Stimulated activated CD4-positive, alpha-beta T cell treated with anti-CD3 and anti-CD28 coated beads, Interleukin-4, amount 100 ng/mL, for 4 hours (primary cell): ENCODE data around the gene GRAMD1B.

Experiments used
- DNase-seq, 2 experiments: peaks; one replicate each; pipeline ENCODE4 v3.0.0-alpha.2; 2020

Gene GRAMD1B

GRCh38 chr11:123594921-123595320, 164.9 kb downstream of the GRAMD1B start:
- no peak for DNase-seq

GRCh38 chr11:123597859-123598258, 167.8 kb downstream of the GRAMD1B start:
- no peak for DNase-seq

- no peak for DNase-seq
Observed at GRCh38 chr11:123601136-123601535, 171.1 kb downstream of the GRAMD1B start.

GRCh38 chr11:123601743-123602142, 171.7 kb downstream of the GRAMD1B start:
- DNase-seq = no peak

- no peak for DNase-seq
Observed at GRCh38 chr11:123603666-123604065, 173.6 kb downstream of the GRAMD1B start.

- DNase-seq = no peak
Observed at GRCh38 chr11:123607781-123608180, 177.7 kb downstream of the GRAMD1B start.

GRCh38 chr11:123608371-123608770, 178.3 kb downstream of the GRAMD1B start:
- DNase-seq = no peak

- no peak for DNase-seq
Observed at GRCh38 chr11:123608945-123609344, 178.9 kb downstream of the GRAMD1B start.

- no peak for DNase-seq
Observed at GRCh38 chr11:123611698-123612097, 181.6 kb downstream of the GRAMD1B start.

GRCh38 chr11:123616505-123617198, 186.6 kb downstream of the GRAMD1B start:
- no peak for DNase-seq

- no peak for DNase-seq
Observed at GRCh38 chr11:123622576-123622975, 192.5 kb downstream of the GRAMD1B start.

- DNase-seq = no peak
Observed at GRCh38 chr11:123624974-123625373, 194.9 kb downstream of the GRAMD1B start.

GRCh38 chr11:123628936-123629683, 199.0 kb downstream of the GRAMD1B start:
- DNase-seq = no peak

GRCh38 chr11:123630126-123630608, 200.1 kb downstream of the GRAMD1B start:
- DNase-seq = no peak

GRCh38 chr11:123640029-123640428, 210.0 kb downstream of the GRAMD1B start:
- DNase-seq = no peak

GRCh38 chr11:123640677-123641494, 210.8 kb downstream of the GRAMD1B start:
- peak; percentile 20 to 34 for DNase-seq

- no peak for DNase-seq
Observed at GRCh38 chr11:123641495-123641840, 211.4 kb downstream of the GRAMD1B start.

GRCh38 chr11:123642435-123642834, 212.4 kb downstream of the GRAMD1B start:
- no peak for DNase-seq

GRCh38 chr11:123645286-123645975, 215.4 kb downstream of the GRAMD1B start:
- DNase-seq = no peak

GRCh38 chr11:123650901-123651300, 220.8 kb downstream of the GRAMD1B start:
- no peak for DNase-seq

GRCh38 chr11:123652599-123652998, 222.5 kb downstream of the GRAMD1B start:
- no peak for DNase-seq

GRCh38 chr11:123653483-123653826, 223.4 kb downstream of the GRAMD1B start:
- DNase-seq = no peak
